A673 (cell line): ENCODE measurements around the gene ADI1. TPM values are rescaled to one million over a fixed set of nuclear protein-coding genes. Genes with fewer than 3 reads are reported as not detected.

ENCODE experiments used
- BruUV-seq: library from RNA; stranded (reverse); fragments of 400-500 nt; replicated peaks from 2 replicates; lab custom pipeline; 2021; lab: Mats Ljungman, UMichigan
- CTCF ChIA-PET: fragments of 300-600 bp; sonication (Branson Sonifier 250); formaldehyde crosslinking; loops from one replicate; lab custom pipeline; 2022; ENCODE audit warnings: antibody characterized with exemption; lab: Charles Lee
- POLR2A ChIA-PET: fragments of 300-600 bp; sonication (Branson Sonifier 250); formaldehyde crosslinking; loops from one replicate; lab custom pipeline; 2022; ENCODE audit warnings: antibody characterized with exemption; ENCODE audit not compliant: low non-redundant PET; lab: Charles Lee
- DNase-seq: peaks from one replicate; pipeline ENCODE4 v3.0.0-alpha.2; 2015; ENCODE audit warnings: low spot score
- H3K27ac ChIP-seq: fragments of 200-600 bp; sonication (generic); 2 replicates; pipeline ENCODE4 v1.5.1; 2016; ENCODE audit warnings: mixed run types, low read depth, mild to moderate bottlenecking, mixed read lengths, antibody characterized with exemption, low read length; ENCODE audit not compliant: poor library complexity, severe bottlenecking
- H3K27me3 ChIP-seq: fragments of 200-600 bp; sonication (generic); replicated peaks from 2 replicates; pipeline ENCODE4 v1.6.1; 2017; ENCODE audit warnings: mixed run types, low read depth, mild to moderate bottlenecking, mixed read lengths, antibody characterized with exemption, low read length; ENCODE audit not compliant: insufficient read depth, poor library complexity
- H3K36me3 ChIP-seq: fragments of 200-600 bp; sonication (generic); 2 replicates; pipeline ENCODE4 v1.6.1; 2016; ENCODE audit warnings: mixed run types, mild to moderate bottlenecking, mixed read lengths, antibody characterized with exemption, low read length; ENCODE audit not compliant: insufficient read depth, poor library complexity, severe bottlenecking
- H3K4me1 ChIP-seq: fragments of 200-600 bp; sonication (generic); 2 replicates; pipeline ENCODE4 v1.6.1; 2017; ENCODE audit warnings: mixed run types, mild to moderate bottlenecking, mixed read lengths, antibody characterized with exemption, low read length; ENCODE audit not compliant: insufficient read depth, poor library complexity, severe bottlenecking
- H3K4me3 ChIP-seq: fragments of 200-600 bp; sonication (generic); 2 replicates; pipeline ENCODE4 v1.5.1; 2016; ENCODE audit warnings: low read depth, mixed run types, mild to moderate bottlenecking, mixed read lengths, low read length; ENCODE audit not compliant: poor library complexity, severe bottlenecking
- H3K9me3 ChIP-seq: fragments of 200-600 bp; sonication (generic); 2 replicates; pipeline ENCODE4 v1.6.1; 2016; ENCODE audit warnings: mixed run types, low read depth, mild to moderate bottlenecking, mixed read lengths, antibody characterized with exemption, low read length; ENCODE audit not compliant: poor library complexity, severe bottlenecking
- EZH2 ChIP-seq: fragments of 200-600 bp; sonication (generic); IDR thresholded peaks from 2 replicates; pipeline ENCODE4 v1.6.1; 2017; ENCODE audit warnings: borderline replicate concordance, low read depth, mild to moderate bottlenecking, mixed read lengths, antibody characterized with exemption, low read length; ENCODE audit not compliant: poor library complexity, severe bottlenecking
- intact Hi-C: fragments of 100-400 bp; cut with micrococcal nuclease; formaldehyde crosslinking; loops from one replicate; pipeline ENCODE4 v1.10.0; 2022; ENCODE audit not compliant: unreplicated experiment
- total RNA-seq: library from RNA; stranded (reverse); gene quantifications from 2 replicates; pipeline ENCODE4 v1.2.3, GENCODE V29; 2021
- TF ChIP-seq, protein P1 (sequence below): fragments of 300-800, 200-600 bp; sonication (generic); conservative IDR thresholded peaks from 2 replicates; pipeline ENCODE4 v1.5.1; 2017; ENCODE audit warnings: low read depth, mild to moderate bottlenecking, antibody characterized with exemption, low read length, moderate library complexity, mixed read lengths

ADI1 gene
- total RNA-seq, 1 experiment from 2014 or later = 68.3 TPM

DNA sequence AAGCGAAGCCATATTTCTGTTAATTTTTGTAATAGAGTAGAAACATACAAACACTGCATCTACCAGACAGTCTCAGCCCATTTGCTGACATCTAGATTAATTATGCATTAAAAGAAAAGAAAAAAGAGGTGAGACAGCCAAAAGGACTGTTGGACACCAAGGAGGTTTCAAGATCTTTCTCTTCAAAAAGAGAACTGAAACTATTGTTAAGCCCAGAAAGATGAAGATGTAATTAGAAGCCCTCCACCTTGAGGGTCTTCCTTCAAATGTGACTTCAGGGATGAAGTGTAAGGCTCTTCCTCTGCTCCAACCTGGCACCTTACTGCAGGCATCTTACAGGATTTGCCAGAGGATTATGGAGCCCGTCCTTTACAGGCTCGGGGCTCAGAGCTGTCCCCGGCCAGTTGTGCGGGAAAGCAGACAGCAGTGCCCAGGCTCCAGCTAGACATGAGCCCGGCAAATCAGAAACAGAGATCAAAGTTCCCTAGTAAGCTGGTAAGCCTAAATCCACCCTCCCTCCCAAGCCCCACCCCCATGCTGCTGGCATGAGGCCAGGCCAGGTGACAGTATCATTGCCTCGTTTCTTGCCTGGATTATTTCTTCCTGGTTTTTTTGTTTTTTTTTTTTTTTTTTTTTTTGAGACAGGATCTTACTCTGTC lies 38.9 kb downstream of the ADI1 start:
- Histone ChIP-seq H3K4me1 (no peaks in the 10 kb centered on the region), H3K27me3 (no peaks in the 10 kb centered on the region), H3K36me3 (no peaks in the 10 kb centered on the region), H3K9me3 (no peaks in the 10 kb centered on the region), H3K27ac (no peak overlapping the region), H3K4me3 (no peak overlapping the region)
- POLR2A ChIA-PET = no interaction called here
- no TSS peak for BruUV-seq
- no peak for DNase-seq
- CTCF ChIA-PET = no interaction called here
- TF ChIP-seq EZH2 = no peak
- TF ChIP-seq, protein P1, sequence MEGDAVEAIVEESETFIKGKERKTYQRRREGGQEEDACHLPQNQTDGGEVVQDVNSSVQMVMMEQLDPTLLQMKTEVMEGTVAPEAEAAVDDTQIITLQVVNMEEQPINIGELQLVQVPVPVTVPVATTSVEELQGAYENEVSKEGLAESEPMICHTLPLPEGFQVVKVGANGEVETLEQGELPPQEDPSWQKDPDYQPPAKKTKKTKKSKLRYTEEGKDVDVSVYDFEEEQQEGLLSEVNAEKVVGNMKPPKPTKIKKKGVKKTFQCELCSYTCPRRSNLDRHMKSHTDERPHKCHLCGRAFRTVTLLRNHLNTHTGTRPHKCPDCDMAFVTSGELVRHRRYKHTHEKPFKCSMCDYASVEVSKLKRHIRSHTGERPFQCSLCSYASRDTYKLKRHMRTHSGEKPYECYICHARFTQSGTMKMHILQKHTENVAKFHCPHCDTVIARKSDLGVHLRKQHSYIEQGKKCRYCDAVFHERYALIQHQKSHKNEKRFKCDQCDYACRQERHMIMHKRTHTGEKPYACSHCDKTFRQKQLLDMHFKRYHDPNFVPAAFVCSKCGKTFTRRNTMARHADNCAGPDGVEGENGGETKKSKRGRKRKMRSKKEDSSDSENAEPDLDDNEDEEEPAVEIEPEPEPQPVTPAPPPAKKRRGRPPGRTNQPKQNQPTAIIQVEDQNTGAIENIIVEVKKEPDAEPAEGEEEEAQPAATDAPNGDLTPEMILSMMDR = no peak
- intact Hi-C loops = no loop called here

DNA sequence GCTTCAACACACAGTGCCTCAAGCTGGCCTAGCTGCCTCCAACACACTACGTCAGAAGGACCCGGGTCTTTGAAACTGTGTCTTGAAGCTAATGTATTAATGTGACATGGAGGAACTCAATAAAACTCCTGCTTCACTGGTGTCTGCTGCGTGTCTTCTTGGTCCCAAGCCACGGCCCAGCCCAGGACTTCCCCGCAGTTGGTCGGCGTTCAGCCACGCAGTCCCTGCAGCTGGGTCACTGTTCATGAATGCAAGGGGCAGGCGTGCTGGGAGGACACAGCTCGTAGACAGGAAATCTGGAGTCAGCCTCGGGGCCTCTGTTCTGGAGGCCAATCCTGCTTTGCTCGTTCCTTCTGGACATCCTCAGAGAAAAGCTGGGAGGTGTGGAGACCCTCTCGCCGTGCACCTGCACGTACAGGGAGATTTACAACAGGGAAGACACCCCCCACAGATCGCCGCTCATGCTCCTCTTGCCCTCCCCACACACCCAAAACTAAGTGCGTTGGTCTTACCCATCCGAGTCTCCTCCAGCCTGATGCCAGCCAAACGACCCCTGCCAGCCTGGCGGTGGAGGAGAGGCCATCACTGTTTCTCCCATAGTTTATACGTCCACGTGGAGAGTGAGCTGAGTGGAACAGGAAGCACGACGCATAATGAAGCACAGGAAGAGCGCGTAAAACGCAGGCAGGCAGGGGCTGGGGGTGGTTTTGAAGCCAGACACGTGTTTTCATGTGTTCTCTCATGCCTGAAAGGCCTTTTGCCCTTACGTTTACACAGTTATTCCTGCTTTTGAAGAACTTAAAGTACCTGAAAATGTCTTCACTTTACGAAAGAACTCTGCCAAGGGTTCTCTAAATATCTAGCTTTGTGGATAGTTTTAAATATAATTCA lies 39.7 kb downstream of the ADI1 start:
- H3K36me3 ChIP-seq = no peaks in the 10 kb centered on the region
- BruUV-seq = no TSS peak
- intact Hi-C loops = no loop called here
- H3K9me3 ChIP-seq = no peaks in the 10 kb centered on the region
- ChIA-PET POLR2A (interaction anchor here (0.6 kb wide), 1 partner anchor 1662 kb away, joined by 4 read pairs; no protein-coding TSS in a partner anchor), CTCF (no interaction called here)
- H3K4me3 ChIP-seq = no peak overlapping the region
- DNase-seq = no peak
- H3K27me3 ChIP-seq = no peaks in the 10 kb centered on the region
- no peak overlapping the region for H3K27ac ChIP-seq
- no peaks in the 10 kb centered on the region for H3K4me1 ChIP-seq
- TF ChIP-seq, protein P1 = no peak
- no peak for TF ChIP-seq EZH2

- Histone ChIP-seq H3K4me1 (no peaks in the 10 kb centered on the region), H3K9me3 (no peaks in the 10 kb centered on the region), H3K27me3 (no peaks in the 10 kb centered on the region), H3K4me3 (no peak overlapping the region), H3K27ac (no peak overlapping the region), H3K36me3 (no peaks in the 10 kb centered on the region)
- CTCF ChIA-PET = no interaction called here
- no peak for DNase-seq
- BruUV-seq = no TSS peak
- TF ChIP-seq, protein P1 = no peak
- no peak for TF ChIP-seq EZH2
- POLR2A ChIA-PET = interaction anchor here (0.6 kb wide), 1 partner anchor 1661 kb away, joined by 4 read pairs; no protein-coding TSS in a partner anchor
- intact Hi-C loops = no loop called here
Measured at GRCh38 chr2:3478846-3479385, 40.4 kb downstream of the ADI1 start.
